Activated CD4-positive, CD25-positive, alpha-beta regulatory T cell treated with anti-CD3 and anti-CD28 coated beads, Interleukin-2, amount 50 U/mL, for 16 hours (primary cell): Measurements from ENCODE around the gene RTN4RL1.

Source experiments
- DNase-seq: peaks from one replicate; pipeline ENCODE4 v3.0.0-alpha.2; 2020; ENCODE audit warnings: low read depth, low spot score

Gene RTN4RL1

GRCh38 chr17:1948517-1948825, 76.7 kb downstream of the RTN4RL1 start:
- no peak for DNase-seq

GRCh38 chr17:1947743-1948516, 77.2 kb downstream of the RTN4RL1 start:
- no peak for DNase-seq

GRCh38 chr17:1947229-1947742, 77.8 kb downstream of the RTN4RL1 start:
- DNase-seq, result no peak

GRCh38 chr17:1946021-1946932, 78.9 kb downstream of the RTN4RL1 start:
- no peak for DNase-seq

GRCh38 chr17:1945621-1946020, 79.5 kb downstream of the RTN4RL1 start:
- no peak for DNase-seq

GRCh38 chr17:1943436-1943831, 81.7 kb downstream of the RTN4RL1 start:
- no peak for DNase-seq

GRCh38 chr17:1942666-1943435, 82.3 kb downstream of the RTN4RL1 start:
- DNase-seq, result no peak

GRCh38 chr17:1942066-1942365, 83.1 kb downstream of the RTN4RL1 start:
- no peak for DNase-seq

- DNase-seq, result no peak
Measured at GRCh38 chr17:1941272-1942065, 83.7 kb downstream of the RTN4RL1 start.

GRCh38 chr17:1940810-1941185, 84.3 kb downstream of the RTN4RL1 start:
- DNase-seq, result no peak

GRCh38 chr17:1939981-1940809, 84.9 kb downstream of the RTN4RL1 start:
- no peak for DNase-seq

- no peak for DNase-seq
Measured at GRCh38 chr17:1937461-1937860, 87.7 kb downstream of the RTN4RL1 start.

- DNase-seq, result no peak
Measured at GRCh38 chr17:1936766-1937165, 88.4 kb downstream of the RTN4RL1 start.

GRCh38 chr17:1934901-1935300, 90.2 kb downstream of the RTN4RL1 start:
- no peak for DNase-seq

- DNase-seq, result no peak
Measured at GRCh38 chr17:1933875-1934715, 91.0 kb downstream of the RTN4RL1 start.

- no peak for DNase-seq
Measured at GRCh38 chr17:1931844-1932579, 93.1 kb downstream of the RTN4RL1 start.

- no peak for DNase-seq
Measured at GRCh38 chr17:1930337-1930645, 94.8 kb downstream of the RTN4RL1 start.

- no peak for DNase-seq
Measured at GRCh38 chr17:1928976-1929375, 96.2 kb downstream of the RTN4RL1 start.

GRCh38 chr17:1920948-1921351, 104.2 kb downstream of the RTN4RL1 start:
- no peak for DNase-seq
